HS-27A (cell line): ENCODE measurements around the gene SMARCA5.
"Not testable (repeated sequence)": the region's sequence is repeated elsewhere in the genome, so short reads cannot be mapped to it uniquely, and the experiment has no call there.

ENCODE experiments used
- DNase-seq: peaks from one replicate; pipeline ENCODE4 v3.0.0-alpha.2; 2012; ENCODE audit warnings: low read depth, missing footprints

SMARCA5 gene, protein sequence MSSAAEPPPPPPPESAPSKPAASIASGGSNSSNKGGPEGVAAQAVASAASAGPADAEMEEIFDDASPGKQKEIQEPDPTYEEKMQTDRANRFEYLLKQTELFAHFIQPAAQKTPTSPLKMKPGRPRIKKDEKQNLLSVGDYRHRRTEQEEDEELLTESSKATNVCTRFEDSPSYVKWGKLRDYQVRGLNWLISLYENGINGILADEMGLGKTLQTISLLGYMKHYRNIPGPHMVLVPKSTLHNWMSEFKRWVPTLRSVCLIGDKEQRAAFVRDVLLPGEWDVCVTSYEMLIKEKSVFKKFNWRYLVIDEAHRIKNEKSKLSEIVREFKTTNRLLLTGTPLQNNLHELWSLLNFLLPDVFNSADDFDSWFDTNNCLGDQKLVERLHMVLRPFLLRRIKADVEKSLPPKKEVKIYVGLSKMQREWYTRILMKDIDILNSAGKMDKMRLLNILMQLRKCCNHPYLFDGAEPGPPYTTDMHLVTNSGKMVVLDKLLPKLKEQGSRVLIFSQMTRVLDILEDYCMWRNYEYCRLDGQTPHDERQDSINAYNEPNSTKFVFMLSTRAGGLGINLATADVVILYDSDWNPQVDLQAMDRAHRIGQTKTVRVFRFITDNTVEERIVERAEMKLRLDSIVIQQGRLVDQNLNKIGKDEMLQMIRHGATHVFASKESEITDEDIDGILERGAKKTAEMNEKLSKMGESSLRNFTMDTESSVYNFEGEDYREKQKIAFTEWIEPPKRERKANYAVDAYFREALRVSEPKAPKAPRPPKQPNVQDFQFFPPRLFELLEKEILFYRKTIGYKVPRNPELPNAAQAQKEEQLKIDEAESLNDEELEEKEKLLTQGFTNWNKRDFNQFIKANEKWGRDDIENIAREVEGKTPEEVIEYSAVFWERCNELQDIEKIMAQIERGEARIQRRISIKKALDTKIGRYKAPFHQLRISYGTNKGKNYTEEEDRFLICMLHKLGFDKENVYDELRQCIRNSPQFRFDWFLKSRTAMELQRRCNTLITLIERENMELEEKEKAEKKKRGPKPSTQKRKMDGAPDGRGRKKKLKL

DNA sequence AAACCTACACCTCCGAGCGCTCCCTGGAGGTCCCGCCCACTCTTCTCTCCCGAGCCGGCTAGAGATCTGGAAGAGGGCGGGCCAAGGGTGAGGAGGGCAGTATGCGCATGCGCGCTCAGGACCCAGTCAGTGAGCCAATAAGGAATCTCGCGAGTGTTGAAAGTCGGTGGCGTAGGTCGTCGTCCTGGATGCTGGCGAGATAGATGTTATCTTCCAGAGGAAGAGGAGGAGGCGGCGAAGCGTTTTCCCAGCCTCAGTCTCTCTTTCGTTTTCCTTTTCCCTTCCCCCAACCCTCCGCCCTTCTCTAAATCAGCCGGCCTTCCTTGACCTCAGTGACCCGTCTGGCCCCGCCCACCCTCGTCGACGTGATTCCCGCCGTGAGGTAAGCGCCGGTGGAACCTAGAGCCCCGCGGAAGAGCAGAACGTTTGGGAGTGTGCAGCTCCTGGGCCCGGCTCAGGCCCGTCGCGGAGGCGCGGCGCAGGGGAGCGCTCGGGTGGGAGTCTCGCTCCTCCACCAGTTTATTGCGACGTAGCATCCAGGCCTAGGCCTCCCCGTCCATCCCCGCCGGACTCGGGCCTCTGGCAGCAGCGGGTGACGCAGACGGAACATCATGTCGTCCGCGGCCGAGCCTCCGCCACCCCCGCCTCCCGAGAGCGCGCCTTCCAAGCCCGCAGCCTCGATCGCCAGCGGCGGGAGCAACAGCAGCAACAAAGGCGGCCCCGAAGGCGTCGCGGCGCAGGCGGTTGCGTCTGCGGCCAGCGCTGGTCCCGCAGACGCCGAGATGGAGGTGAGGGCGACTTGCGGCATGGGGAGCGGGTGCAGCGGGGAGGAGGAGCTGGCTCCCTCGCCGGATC lies at the start of gene SMARCA5:
Gene SMARCA5, plus strand, starts transcription at position 389 of the 855 bp plus-strand sequence. Its CDS starts 223 bp downstream, at position 612.
- peak; percentile 99 for DNase-seq

DNA sequence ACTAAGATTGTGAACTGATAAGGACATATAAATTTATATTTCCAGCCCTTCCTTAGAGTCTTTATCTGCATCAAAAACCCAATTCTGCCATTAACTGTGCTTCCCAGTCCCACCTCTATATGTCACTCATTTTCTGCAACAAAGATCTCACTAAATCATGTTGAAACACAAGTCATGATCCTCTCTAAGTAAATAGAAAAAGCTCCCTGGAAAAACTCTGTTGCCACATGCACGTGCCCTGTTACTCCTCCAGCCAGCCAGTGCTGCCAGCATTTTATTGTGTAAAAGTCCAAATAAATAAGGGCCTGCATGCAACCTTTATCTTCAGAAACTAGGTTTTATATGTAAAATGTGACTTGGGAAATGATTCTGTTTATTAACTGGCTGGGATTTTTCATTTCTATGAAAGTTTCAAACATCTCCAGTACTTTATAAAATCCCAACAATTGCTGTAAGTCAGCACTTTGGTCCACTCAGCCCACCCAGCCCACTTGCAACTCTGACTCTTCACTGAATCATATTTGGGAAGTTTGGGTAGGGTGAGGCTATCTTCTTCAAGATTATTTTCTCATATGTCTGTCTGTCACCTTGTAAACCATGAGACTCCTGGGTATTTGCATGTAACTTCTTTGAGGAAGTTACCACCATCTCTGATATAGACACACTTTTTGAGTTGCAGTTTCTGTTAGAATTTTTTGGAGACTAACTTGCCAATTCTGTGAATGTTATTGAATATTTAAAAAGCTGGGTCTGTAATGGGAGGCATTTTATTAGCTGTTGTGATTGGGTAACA lies 40.0 kb upstream of the SMARCA5 start:
- no peak for DNase-seq

DNA sequence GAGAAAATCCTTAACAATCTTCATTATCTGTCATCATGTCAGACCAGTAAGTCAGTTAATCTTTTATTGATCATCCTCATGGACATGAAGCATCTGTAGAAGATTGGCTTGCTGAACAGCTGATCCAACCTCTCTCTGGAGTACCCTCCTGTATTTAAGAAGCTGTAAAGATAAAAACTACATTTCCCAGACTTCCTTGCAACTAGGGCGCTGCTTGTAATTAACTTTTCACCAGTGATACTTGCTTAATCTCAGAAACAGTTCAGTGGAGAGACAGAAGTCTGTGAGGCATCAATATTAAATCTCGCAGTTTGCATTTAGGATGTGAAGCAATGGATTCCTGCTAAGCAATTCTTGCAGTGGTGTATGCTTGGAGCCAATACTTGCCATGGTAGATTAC lies 36.0 kb upstream of the SMARCA5 start:
- no peak for DNase-seq

DNA sequence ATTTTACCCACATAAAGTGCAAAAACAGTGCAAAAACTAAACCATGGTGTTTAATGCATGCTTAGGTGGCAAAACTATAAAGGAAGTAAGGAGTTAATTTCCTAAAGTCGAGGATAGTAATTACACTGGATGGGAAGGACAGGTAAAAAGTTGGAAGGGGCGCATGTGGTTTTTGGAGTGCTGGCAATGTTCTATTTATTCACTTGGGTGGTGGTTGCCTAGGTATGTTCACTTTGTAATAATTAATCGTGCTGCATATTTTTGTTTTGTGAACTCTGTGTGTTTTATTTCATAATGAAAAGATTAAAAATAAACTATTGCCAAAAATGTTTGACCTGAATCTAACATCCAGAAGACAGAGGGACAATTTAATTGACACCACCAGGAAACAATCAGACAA lies 32.1 kb upstream of the SMARCA5 start:
- no peak for DNase-seq

DNA sequence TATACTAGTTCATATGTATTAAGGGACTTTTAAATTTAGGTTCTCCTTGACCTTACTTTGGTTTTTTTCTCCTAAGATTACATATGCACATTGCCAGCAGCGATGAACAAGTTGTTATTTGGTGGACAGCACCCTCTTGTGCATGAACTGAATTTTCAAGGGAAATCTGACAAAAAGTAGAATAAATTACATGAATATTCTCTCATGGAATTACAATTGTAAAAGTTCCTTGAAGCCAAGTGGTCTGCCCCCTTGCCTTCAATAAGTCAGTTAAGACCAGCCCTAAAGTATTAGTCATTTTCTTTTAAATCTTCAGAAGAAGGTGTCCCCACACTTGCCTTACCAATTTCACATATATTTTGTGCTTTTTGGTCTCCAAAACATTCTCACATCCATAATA lies 30.7 kb upstream of the SMARCA5 start:
- DNase-seq: peak; percentile 17

DNA sequence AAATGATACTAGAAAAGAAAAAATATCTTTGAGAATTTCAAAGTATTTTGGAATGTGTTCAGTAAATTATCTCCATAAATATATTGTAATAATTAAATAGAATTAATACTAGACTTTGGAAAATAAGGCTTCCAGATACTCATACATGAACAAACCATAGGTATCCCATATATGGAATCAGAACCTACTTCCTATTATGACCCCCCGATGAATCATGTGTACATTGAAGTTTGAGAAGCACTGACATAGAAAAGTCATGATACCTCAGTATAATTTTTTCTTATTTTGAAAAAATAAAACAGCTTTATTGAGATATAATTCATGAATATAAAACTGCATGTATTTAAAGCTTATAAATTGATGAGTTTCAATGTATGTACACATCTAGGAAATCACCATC lies 27.2 kb upstream of the SMARCA5 start:
- no peak for DNase-seq

DNA sequence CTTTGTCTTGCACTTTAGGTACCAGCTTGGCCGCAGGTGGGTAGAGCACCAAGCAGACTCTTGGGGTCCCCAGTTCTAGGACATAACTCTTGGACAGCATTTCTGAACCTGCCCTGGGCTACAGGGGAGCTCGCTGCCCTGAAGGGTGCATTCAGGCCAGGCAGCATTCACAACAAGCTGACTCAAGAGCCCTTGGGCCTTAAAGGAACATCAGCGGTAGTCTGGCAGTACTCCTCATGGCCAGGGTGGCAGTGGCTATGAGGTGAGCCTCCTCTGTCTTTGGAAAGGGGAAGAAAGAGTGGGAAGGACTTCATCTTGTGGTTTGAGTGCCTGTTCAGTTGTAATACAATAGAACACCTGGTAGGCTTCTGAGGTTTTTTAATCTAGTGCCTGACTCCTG lies 24.8 kb upstream of the SMARCA5 start:
- no peak for DNase-seq

DNA sequence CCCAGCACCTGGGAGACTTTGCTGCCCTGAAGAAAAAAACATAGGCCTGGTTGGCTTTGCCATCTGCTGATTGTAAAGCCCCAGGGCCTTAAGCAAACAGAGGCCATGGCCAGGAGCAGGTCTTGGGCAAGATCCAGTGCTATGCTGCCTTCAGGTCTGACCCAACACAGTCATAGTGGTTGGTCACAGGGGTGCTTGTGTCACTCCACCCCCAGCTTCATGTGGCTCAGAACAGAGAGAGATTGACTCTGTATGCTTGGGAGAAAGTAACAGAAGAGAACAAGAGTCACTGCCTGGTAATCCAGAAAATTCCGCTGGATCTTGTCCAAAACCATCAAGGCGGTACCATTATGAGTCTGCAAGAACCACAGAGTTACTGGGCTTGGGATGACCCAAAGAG lies 24.4 kb upstream of the SMARCA5 start:
- DNase-seq: no peak

DNA sequence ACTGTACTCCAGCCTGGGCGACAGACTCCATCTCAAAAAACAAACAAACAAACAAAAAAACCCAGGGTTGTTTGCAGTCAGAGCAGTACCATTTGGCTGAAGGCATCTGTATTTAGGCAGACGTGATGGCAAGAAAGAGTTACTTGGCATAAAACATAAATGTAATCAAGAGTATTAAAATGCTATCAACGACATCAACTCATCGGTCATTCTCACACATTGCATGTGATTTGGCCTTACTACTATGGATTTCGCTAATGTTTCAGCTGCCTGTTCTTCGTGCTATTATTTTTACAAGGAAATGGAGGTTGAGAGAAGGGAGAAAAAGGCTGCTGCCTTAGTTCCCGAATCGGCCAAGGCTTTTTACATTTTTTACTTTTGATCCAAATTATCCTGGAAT lies 15.5 kb upstream of the SMARCA5 start:
- DNase-seq: no peak

DNA sequence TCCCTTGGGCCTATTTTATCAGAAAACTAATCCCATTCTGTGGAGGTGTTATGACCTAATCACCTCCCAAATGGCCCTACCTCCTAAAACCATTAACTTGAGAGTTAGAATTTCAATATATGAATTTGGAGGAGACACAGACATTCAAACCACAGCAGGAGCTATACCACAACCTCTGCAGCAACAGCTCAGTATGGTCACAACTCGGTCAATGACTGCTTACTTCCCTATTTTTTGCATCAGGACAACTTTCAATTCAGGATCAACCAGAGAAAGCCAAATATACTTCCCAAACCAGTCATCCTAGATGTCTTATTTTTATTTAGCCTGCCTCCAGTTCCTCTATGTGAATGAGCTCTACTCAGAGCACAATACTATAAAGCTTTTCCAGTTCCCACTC lies 11.3 kb upstream of the SMARCA5 start:
- DNase-seq: no peak

DNA sequence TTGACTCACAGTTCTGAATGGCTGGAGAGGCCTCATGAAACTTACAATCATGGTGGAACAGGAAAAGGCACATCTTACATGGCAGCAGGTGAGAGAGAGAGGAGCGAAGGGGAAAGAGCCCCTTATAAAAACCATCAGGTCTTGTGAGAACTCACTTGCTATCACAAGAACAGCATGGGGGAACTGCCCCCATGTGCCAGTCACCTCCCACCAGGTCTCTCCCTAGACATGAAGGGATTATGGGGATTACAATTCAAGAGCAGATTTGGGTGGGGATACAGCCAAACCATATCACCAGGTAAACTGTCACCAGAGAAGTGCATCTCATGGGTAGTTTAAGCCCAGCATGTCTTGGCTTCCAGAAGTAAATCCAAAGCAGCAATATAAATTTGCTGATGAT lies 7.5 kb upstream of the SMARCA5 start:
- DNase-seq: no peak

DNA sequence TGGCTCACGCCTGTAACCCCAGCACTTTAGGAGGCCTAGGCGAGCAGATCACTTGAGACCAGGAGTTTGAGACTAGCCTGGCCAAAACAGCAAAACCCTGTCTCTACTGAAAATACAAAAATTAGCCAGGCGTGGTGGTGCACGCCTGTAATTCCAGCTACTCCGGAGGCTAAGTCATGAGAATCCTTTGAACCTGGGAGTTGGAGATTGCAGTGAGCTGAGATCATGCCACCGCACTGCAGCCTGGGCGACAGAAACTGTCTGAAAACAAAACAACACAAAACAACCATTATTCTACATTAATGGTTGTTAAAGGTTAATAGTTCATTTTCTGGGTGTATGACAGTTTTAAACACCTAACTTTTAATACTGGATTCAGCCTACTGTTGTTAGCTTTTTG lies 1.6 kb upstream of the SMARCA5 start:
- no peak for DNase-seq

DNA sequence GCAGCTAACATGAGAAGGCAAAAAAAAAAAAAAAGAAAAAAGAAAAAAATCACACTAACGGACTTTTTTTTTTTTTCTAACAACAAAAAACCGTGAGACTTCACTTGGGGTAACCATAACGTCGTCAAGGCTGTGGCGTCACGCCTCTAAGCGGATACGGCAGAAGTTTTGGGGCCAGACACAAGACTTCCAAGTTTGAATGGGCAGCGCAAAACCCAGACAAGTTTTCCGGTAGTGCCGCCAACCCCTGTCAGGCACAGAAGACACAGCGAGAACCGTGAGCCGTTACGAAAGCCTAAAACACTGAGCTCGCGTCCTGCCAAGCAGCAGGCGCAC lies 556 bp upstream of the SMARCA5 start:
- no peak for DNase-seq

DNA sequence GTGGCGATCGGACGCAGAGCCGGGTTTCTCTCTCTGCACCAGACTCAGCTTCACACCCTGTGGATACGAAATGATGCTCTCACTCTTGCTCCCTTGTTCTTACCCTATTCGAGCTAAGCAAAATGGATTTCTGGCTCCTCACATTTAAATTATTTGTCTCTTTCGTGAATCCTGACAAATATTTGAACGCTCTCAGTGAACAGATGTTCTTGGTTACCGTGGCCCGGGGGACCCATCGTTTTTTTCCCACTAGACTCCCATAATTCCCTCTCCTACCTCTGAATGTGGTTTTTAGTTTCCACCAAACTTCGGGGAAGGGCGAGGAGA lies 630 bp downstream of the SMARCA5 start:
- DNase-seq: peak; percentile 12

DNA sequence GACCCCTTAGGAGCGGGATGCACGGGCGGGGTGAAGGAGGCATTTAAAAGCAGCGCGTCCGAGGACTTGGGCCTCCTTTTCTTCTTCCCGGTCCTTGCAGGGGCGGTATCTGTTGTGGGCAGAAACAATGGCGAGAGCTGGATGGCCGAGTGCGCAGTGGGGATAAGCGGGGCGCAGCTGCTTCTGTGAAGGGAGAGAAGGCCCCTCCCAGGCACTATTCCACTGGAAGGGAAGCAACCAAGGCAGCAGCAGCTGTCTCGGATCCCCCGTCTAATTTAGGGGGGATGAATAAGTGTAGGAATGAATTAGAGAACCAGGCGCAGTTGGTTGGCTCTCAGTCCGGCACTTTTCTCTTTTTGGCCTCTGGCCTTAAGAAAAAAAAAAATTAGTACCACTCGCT lies 995 bp downstream of the SMARCA5 start:
- DNase-seq: peak; percentile 14

DNA sequence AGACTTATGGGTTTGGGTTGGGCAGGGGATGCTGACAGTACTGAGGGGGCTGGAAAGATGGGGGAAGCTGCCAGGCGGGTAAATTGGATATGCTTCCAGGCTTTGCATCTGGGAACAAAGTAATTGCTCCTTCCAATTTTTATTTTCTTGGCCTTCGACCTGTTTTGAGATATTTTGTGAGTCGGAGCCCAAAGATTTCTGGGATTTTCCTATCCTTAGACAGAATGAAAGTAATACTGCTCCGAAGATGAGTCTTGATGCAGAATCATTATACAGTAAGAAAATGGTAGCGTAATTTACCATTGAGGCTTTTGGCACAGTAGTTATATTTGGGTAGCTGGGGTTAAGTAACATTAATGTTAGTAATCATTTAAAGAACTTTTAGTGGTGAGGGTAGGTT lies 1.4 kb downstream of the SMARCA5 start:
- DNase-seq: no peak

DNA sequence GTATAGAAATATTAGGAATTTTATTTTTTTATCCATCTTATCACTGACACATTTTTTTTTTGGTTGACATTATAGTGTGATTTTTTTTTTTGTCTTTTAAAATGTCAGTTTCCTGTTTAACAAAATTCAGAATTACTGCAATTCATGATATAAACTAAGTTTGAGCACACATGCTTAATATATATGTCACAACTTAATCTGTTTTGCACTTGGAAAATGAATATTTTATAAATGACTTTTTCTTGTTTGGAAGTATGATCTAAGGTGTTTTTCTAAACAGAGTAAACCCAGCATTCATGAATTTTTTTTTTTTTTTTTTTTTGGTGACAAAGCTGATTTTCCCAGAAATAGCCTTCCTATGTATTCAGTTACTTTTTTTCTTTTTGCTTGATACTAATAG lies 2.4 kb downstream of the SMARCA5 start:
- DNase-seq: no peak

DNA sequence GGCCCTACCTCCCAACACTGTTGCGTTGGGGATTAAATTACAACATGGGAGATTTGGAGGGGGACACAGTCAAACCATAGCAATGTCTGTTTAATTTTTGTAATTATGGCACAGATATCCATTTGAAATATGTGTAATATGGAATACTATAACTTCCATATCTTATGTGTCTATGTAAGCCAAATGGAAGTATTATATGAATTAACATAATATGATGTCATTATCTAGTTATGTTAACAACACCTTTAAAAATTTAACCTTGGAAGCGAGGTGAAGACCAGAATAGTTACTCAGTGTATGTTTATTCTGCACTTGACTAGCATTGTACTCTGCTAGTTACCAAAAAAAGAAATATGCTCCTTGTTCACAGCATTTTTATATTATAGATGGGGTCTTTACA lies 4.3 kb downstream of the SMARCA5 start:
- no peak for DNase-seq

DNA sequence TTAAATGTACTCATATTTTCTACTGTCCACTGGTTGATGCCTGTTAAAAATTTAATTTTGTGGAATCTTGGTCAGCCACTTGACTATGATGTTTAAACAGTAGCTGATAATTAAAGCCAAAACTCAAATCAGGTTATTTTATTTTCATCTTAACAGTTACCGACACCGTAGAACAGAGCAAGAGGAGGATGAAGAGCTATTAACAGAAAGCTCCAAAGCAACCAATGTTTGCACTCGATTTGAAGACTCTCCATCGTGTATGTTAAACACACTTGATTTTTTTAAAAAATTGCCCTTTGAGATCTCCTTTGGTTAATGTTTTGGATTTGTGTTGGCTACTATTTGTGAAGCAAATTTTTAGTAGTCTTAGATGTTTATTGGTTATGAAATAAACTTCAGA lies 10.7 kb downstream of the SMARCA5 start:
- no peak for DNase-seq

DNA sequence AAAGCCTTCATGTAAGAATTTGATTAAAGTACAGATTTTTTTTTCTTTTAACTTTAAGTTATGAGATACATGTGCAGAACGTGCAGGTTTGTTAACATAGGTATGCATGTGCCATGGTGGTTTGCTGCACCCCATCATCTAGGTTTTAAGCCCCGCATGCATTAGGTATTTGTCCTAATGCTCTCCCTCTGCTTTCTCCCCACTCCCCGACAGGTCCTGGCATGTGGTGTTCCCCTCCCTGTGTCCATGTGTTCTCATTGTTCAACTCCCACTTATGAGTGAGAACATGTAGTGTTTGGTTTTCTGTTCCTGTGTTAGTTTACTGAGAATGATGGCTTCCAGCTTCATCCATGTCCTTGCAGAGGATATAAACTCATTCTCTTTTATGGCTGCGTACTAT lies 14.5 kb downstream of the SMARCA5 start:
- not testable (repeated sequence) for DNase-seq

DNA sequence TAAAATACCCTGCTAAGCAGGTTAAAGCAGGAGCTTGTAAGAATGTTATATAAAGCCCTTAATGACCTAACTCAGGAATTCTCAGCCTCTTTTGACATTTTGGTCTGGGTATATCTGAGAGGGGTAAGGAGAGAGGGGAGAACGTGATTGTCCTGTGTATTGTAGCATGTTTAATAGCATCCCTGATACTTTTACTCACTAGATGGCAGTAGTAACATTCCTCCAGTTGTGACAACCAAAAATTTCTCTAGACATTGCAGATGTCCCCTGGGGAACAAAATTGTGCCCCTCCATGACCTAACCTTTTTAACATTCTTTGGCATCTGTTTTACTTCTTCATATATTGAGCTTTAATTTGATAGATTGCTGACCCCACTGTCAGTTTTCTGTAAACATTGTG lies 17.9 kb downstream of the SMARCA5 start:
- DNase-seq: no peak
